IPS-15b (cell line): ENCODE measurements around the gene SF3A1.
"Not testable (repeated sequence)": the region's sequence is repeated elsewhere in the genome, so short reads cannot be mapped to it uniquely, and the experiment has no call there.

Experiments
- H3K27me3 ChIP-seq: one replicate; pipeline ENCODE4 v1.6.1; 2013; ENCODE audit warnings: low read length; ENCODE audit not compliant: control insufficient read depth, insufficient read depth
- H3K36me3 ChIP-seq: one replicate; pipeline ENCODE4 v1.6.1; 2013; ENCODE audit warnings: low read length; ENCODE audit not compliant: control insufficient read depth, insufficient read depth
- H3K4me1 ChIP-seq: one replicate; pipeline ENCODE4 v1.6.1; 2013; ENCODE audit warnings: mild to moderate bottlenecking, low read length; ENCODE audit not compliant: control insufficient read depth, insufficient read depth
- H3K4me3 ChIP-seq: one replicate; pipeline ENCODE4 v1.5.1; 2013; ENCODE audit warnings: low read depth, low read length
- H3K9ac ChIP-seq: one replicate; pipeline ENCODE4 v1.6.1; 2013; ENCODE audit warnings: low read depth, mild to moderate bottlenecking, low read length
- H3K9me3 ChIP-seq: one replicate; pipeline ENCODE4 v1.6.1; 2013; ENCODE audit warnings: mild to moderate bottlenecking, low read length; ENCODE audit not compliant: control insufficient read depth, insufficient read depth

The SF3A1 gene

DNA sequence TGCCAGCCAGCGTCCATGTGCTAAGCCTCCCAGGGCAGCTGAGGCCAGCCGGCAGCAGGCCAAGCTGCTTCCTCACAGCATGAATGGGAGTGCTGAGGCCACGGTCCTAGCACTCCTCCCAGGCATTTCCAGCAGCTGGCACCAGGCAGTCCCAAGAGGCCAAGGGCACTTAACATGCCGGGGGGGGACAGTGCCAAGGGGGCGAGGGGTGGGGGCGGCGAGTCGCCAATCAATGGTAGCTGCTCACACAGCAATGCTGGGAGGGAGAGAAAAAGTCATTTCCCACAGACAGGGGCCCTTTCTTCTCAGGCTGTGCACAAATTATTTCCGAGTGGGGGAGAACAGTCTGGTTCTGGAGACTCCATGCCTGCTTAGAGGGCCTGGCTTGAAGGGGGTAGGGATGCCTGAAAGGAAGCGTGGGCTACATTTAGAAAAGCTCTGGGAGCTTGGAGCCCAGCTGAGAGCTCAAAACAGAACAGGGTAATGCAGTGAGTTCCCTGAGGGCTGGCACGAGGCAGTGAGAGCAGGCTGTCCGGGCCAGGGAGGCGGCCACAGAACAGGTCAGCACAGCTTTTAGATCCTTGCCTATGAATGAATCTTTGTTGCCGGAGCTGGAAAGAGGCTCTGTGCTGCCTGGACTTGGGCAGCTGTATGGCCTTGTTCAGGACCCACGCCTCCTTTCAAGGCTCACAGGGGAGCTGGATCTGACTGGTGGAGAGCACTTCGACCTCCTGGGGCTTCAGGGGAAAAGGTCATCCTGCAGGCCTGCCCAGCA, 15.6 kb downstream of the SF3A1 start:
- no peak overlapping the region for H3K9ac ChIP-seq
- no peaks in the 10 kb centered on the region for H3K27me3 ChIP-seq
- H3K36me3 ChIP-seq: peaks cover 89% of the 10 kb centered on the region
- H3K4me1 ChIP-seq: no peaks in the 10 kb centered on the region
- no peaks in the 10 kb centered on the region for H3K9me3 ChIP-seq
- H3K4me3 ChIP-seq: no peak overlapping the region

DNA sequence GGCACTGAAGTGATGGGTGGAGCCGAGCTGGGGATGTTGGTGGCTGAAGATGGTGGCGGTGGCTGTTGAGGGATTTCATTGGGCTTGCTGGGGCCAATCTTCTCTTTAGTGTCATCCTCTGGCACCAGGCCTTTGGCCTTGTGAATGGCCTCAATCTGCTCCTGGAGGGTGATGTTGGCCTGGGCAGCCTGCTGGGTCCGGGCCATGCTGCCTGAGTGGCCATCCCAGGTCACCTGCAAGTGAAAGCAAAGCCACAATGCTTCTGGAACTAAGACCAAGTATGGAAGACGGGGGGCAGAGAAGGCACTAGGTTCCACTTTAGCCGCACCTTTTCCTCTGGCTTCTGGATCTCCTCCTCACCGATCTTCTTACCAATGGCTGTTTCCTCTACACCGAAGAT, 17.9 kb downstream of the SF3A1 start:
- no peaks in the 10 kb centered on the region for H3K4me1 ChIP-seq
- H3K9ac ChIP-seq: no peak overlapping the region
- no peaks in the 10 kb centered on the region for H3K9me3 ChIP-seq
- H3K27me3 ChIP-seq: no peaks in the 10 kb centered on the region
- H3K36me3 ChIP-seq: peaks cover 89% of the 10 kb centered on the region
- no peak overlapping the region for H3K4me3 ChIP-seq

DNA sequence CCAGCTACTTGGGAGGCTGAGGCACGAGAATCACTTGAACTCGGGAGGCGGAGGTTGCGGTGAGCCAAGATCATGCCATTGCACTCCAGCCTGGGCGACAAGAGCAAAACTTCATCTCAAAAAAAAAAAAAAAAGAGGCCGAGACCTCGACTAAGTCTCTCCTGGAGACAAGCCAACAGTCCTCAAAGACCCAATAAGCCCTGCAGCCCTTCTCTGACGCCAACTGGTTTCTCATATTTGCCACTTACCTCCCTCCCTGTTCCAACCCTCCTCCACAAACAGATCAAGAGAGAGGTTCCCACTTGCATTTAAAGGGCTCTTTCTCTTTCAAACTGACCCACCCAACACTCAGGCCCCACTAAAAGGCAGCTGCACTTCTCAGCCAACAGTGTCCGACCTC, 18.4 kb downstream of the SF3A1 start:
- not testable (repeated sequence) for H3K9me3 ChIP-seq, H3K4me1 ChIP-seq, H3K4me3 ChIP-seq, H3K9ac ChIP-seq, H3K27me3 ChIP-seq
- H3K36me3 ChIP-seq: peaks cover 90% of the 10 kb centered on the region

DNA sequence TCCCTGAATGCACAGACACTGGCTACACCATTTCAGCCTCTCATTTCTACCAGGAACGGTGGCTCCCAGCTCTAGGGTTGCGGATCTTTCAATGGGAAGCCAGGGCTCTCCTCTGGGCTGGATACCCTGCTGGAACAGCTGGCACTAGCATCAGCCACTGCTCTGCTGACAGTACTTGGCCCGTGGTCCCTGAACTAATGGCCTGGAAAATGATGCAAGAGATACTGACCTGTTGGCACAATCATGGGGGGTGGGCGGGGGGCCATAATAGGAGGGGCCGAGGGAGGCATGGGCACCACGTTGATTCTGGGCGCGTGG, 19.3 kb downstream of the SF3A1 start:
- Histone ChIP-seq H3K9ac (no peak overlapping the region), H3K4me1 (no peaks in the 10 kb centered on the region), H3K9me3 (no peaks in the 10 kb centered on the region), H3K27me3 (no peaks in the 10 kb centered on the region), H3K4me3 (no peak overlapping the region), H3K36me3 (peaks cover 92% of the 10 kb centered on the region)

DNA sequence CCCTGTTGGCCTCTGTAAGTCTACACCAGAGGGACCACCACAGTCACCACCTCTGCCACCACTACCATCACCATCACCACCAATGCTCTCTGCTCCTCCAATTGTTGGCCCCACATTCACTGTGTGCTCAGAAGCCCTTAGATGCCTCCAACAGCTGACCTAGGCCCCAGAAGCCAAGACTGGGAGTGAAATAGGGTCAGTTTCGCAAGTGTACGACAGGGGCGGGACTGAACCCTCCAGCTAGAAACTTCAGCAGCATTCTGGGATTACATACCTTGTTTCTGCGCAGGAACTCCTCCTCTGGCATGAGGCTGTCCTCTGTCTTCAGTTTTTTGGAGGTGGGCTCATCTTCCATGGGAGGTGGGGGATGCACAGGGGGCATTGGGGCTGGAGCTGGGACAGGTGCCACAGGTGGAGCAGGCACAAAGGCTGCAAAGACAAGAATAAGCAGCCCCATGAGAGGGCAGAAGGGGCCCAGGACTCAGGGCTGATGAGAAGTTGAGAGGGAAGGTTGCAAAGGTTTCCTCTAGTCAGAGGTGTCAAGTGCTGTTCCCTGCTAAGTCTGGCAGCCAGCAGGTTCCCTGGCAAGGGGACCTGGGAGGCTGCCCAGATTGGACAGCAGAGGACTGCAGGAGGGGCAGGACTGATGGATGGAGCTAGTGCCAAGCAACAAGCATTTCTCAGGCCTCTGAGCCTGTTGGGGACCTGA, 19.8 kb downstream of the SF3A1 start:
- H3K4me1 ChIP-seq: no peaks in the 10 kb centered on the region
- no peak overlapping the region for H3K4me3 ChIP-seq
- H3K27me3 ChIP-seq: no peaks in the 10 kb centered on the region
- peaks cover 89% of the 10 kb centered on the region for H3K36me3 ChIP-seq
- H3K9ac ChIP-seq: no peak overlapping the region
- no peaks in the 10 kb centered on the region for H3K9me3 ChIP-seq

DNA sequence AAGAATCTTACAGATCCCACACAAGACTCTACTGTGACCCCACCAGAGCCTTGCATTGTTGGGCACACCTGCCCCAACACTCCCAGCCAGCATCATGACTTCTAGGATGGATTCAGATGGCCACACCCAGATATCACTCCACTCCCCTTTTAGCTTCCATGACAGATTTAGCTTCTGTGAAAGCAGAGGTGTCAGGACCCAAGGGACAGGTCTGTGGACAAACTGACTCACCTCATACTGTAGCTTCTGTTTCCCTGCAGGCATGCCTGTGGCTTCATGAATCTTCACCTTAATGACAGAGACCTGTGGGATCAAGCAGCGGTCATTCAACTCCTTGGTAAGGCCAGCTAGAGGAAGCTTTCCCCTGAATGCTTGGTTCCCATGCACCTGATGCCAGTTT, 21.5 kb downstream of the SF3A1 start:
- Histone ChIP-seq H3K9ac (no peak overlapping the region), H3K36me3 (peaks cover 77% of the 10 kb centered on the region), H3K4me1 (no peaks in the 10 kb centered on the region), H3K4me3 (no peak overlapping the region), H3K9me3 (no peaks in the 10 kb centered on the region), H3K27me3 (no peaks in the 10 kb centered on the region)

DNA sequence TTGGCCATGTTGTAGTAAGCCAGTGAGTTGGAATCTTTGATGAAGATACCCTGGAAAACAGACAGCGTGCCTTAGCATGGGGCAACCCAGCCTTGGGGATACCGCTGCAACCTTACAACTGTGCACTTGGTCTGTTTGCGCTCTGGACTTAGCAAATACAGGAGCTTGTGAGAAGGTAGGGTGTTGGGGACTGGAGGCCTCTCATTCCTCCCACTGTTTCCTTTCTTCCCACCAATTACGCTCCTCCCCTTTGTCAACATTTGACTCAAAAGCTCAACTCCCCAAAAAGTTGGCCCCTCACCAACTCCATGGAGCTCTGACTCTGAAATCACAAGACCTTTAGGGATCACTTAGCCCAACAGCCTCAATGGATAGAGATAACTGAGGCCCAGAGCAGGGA, 22.0 kb downstream of the SF3A1 start:
- H3K4me3 ChIP-seq: no peak overlapping the region
- no peak overlapping the region for H3K9ac ChIP-seq
- H3K36me3 ChIP-seq: peaks cover 71% of the 10 kb centered on the region
- H3K27me3 ChIP-seq: no peaks in the 10 kb centered on the region
- H3K9me3 ChIP-seq: no peaks in the 10 kb centered on the region
- H3K4me1 ChIP-seq: no peaks in the 10 kb centered on the region

DNA sequence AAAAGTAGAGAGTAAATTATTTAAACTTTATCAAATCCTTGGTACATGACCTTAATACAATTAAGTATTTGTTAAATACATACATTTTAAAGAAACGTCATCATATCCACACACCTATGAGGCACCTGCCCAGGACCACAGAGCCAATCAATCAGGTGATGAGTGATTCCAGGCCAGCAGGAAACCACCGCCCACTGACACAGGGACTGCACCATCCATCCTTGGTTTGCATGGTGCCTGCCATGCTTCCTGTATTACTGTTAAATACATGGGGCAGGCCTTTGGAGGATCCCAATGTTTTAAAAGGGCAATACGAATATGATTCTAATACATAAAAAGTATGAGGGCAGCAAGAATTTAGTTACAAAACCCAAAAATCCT, 23.0 kb downstream of the SF3A1 start:
- no peaks in the 10 kb centered on the region for H3K4me1 ChIP-seq
- no peaks in the 10 kb centered on the region for H3K27me3 ChIP-seq
- no peaks in the 10 kb centered on the region for H3K9me3 ChIP-seq
- H3K4me3 ChIP-seq: no peak overlapping the region
- peaks cover 65% of the 10 kb centered on the region for H3K36me3 ChIP-seq
- H3K9ac ChIP-seq: no peak overlapping the region

DNA sequence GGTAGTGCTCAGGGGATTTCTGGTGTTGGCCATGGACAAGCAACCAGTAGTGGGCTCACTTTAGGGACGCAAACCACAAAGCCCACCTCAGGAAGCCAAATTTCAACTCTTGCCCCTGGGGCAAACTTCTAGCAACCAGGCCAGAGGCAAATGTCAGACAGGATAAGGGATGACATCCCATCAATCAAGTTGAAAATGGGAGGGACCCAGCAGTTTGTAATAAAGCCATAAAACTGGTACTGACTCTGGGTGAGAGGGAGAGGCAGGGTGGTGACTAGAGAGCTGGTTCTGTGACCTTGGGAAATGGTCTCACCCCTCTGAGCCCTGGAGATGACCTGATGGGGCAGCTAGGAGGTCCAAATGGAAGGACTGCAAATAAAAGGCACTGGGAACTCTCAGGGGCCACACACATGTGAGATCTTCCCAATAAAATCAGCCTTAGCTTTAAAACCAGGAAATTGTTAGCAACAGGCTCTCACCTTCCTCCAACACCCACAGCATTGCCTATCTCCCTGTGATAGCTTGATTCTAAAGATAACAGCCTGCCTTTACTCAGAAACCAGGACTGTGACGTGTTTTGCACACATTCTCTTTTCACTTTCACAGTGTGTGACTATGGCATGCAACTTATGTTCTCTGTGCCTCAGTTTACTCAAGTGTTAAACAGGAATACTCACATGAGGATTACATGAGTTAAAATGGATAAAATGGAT, 23.5 kb downstream of the SF3A1 start:
- no peaks in the 10 kb centered on the region for H3K9me3 ChIP-seq
- peaks cover 61% of the 10 kb centered on the region for H3K36me3 ChIP-seq
- H3K4me3 ChIP-seq: no peak overlapping the region
- H3K9ac ChIP-seq: no peak overlapping the region
- no peaks in the 10 kb centered on the region for H3K27me3 ChIP-seq
- peaks cover under 1% of the 10 kb centered on the region for H3K4me1 ChIP-seq

DNA sequence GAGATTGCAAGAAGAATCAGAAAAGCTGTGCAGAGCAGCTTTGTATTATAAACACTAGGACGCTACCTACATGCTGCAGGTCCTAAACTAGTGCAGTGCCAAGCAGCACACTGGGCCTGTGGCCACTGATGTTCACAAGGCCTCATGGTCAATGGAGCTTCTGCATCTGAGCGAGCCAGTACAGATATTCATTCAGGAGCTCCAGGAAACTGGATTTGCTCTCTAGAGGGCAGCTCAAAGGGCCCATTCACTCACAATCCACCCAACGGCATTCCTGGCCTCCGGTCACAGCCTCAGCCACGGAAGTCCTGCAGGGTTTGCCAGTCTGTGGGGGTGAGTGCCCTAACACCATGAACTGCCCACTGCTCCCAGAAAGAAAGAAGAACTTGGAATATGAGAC, 24.1 kb downstream of the SF3A1 start:
- Histone ChIP-seq H3K4me1 (peaks cover 5% of the 10 kb centered on the region), H3K4me3 (no peak overlapping the region), H3K9me3 (no peaks in the 10 kb centered on the region), H3K27me3 (no peaks in the 10 kb centered on the region), H3K36me3 (peaks cover 56% of the 10 kb centered on the region), H3K9ac (no peak overlapping the region)

DNA sequence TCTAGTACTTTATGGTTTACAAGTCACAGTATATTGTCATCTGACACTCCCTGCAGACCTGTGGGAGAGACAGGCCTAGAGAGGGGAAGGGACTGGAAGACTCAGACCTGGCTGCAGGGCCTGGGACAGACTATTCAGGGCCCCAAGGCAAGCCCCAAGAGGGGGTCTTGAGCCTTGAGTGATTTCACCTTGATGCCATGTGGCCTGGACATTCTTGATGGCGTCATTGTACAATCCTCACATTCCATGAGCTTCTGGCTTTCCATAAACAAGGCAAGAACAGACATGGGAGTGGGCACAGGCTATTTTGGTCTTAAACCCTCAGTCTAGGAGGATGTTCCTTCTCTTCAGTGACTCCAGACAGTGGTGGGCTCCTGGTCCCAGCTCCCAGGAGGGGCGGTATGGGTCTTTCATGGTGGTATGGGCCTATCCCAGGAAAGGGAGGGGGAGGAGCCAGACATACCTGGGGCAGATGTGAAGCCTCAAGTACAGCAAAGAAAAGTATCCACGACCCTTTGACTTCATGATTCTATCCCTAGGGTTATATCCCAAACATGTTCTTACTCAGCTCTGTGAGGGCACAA, 28.1 kb downstream of the SF3A1 start:
- Histone ChIP-seq H3K9ac (no peak overlapping the region), H3K4me3 (no peak overlapping the region), H3K27me3 (no peaks in the 10 kb centered on the region), H3K9me3 (no peaks in the 10 kb centered on the region), H3K36me3 (peaks cover 17% of the 10 kb centered on the region), H3K4me1 (peaks cover 10% of the 10 kb centered on the region)
